WI38 (cell line): Measurements from ENCODE around the gene NLRP1.

Experiments
- H3K4me3 ChIP-seq: 2 replicates; pipeline ENCODE4 v1.5.1; 2011; ENCODE audit warnings: low read depth, mild to moderate bottlenecking, control low read depth, low read length
- CTCF ChIP-seq: IDR thresholded peaks from 2 replicates; pipeline ENCODE4 v1.5.1; 2012; ENCODE audit warnings: low read depth, mild to moderate bottlenecking, control low read depth, low read length

Gene NLRP1

GRCh38 chr17:5530265-5531084 is 53.8 kb downstream of the NLRP1 start:
- H3K4me3 ChIP-seq: no peak overlapping the region
- no peak for TF ChIP-seq CTCF

- no peak overlapping the region for H3K4me3 ChIP-seq
- no peak for TF ChIP-seq CTCF
Measured at GRCh38 chr17:5527601-5528250, 56.6 kb downstream of the NLRP1 start.

GRCh38 chr17:5526821-5527598 is 57.3 kb downstream of the NLRP1 start:
- TF ChIP-seq CTCF: no peak
- H3K4me3 ChIP-seq: no peak overlapping the region

- TF ChIP-seq CTCF: no peak
- no peak overlapping the region for H3K4me3 ChIP-seq
Measured at GRCh38 chr17:5523249-5523648, 61.1 kb downstream of the NLRP1 start.

- H3K4me3 ChIP-seq: no peak overlapping the region
- TF ChIP-seq CTCF: no peak
Measured at GRCh38 chr17:5522476-5522875, 61.8 kb downstream of the NLRP1 start.

GRCh38 chr17:5516060-5516792 is 68.1 kb downstream of the NLRP1 start:
- no peak overlapping the region for H3K4me3 ChIP-seq
- TF ChIP-seq CTCF: no peak
